GM23338 (cell line): ENCODE measurements around the gene LNPEP. TPM values are rescaled to one million over a fixed set of nuclear protein-coding genes. Genes with fewer than 3 reads are reported as not detected.

Source experiments
- ATAC-seq: fragments of 200-7000 bp; cut with Tn5 transposase; 3 replicates; pipeline ENCODE4 v1.9.1; 2020
- DNase-seq: peaks from one replicate; pipeline ENCODE4 v3.0.0-alpha.2; 2015; ENCODE audit warnings: low spot score
- H2AFZ ChIP-seq: fragments of 200-600 bp; sonication (generic); 2 replicates; pipeline ENCODE4 v1.8.0; 2016; ENCODE audit warnings: antibody characterized with exemption, mild to moderate bottlenecking, moderate library complexity
- H3F3A ChIP-seq: fragments of 200-600 bp; sonication (generic); replicated peaks from 2 replicates; pipeline ENCODE4 v1.8.0; 2017; ENCODE audit warnings: antibody characterized with exemption, mixed run types, low read depth
- H3K27ac ChIP-seq: fragments of 200-600 bp; sonication (generic); 2 replicates; pipeline ENCODE4 v1.6.1; 2016; ENCODE audit warnings: low read depth
- H3K27me3 ChIP-seq: fragments of 200-600 bp; sonication (generic); 2 replicates; pipeline ENCODE4 v1.8.0; 2016; ENCODE audit warnings: mild to moderate bottlenecking, mixed run types, moderate library complexity; ENCODE audit not compliant: insufficient read depth
- H3K36me3 ChIP-seq: fragments of 200-600 bp; sonication (generic); 2 replicates; pipeline ENCODE4 v1.8.0; 2016; ENCODE audit warnings: mild to moderate bottlenecking; ENCODE audit not compliant: insufficient read depth
- H3K4me1 ChIP-seq: fragments of 200-600 bp; sonication (generic); 2 replicates; pipeline ENCODE4 v1.8.0; 2016; ENCODE audit warnings: mild to moderate bottlenecking, moderate library complexity; ENCODE audit not compliant: insufficient read depth
- H3K4me2 ChIP-seq: fragments of 200-600 bp; sonication (generic); 2 replicates; pipeline ENCODE4 v1.7.1; 2017; ENCODE audit warnings: mixed run types
- H3K4me3 ChIP-seq: fragments of 200-600 bp; sonication (generic); 2 replicates; pipeline ENCODE4 v1.6.1; 2016; ENCODE audit warnings: mixed run types
- H3K79me2 ChIP-seq: fragments of 200-600 bp; sonication (generic); replicated peaks from 2 replicates; pipeline ENCODE4 v1.8.0; 2017; ENCODE audit warnings: mild to moderate bottlenecking; ENCODE audit not compliant: insufficient read depth
- H3K9me2 ChIP-seq: fragments of 200-600 bp; sonication (generic); 2 replicates; pipeline ENCODE4 v1.8.0; 2017; ENCODE audit not compliant: insufficient read depth
- H4K20me1 ChIP-seq: fragments of 200-600 bp; sonication (generic); replicated peaks from 2 replicates; pipeline ENCODE4 v1.8.0; 2017; ENCODE audit warnings: mild to moderate bottlenecking; ENCODE audit not compliant: insufficient read depth
- H3K27ac Mint-ChIP-seq: 2 replicates; pipeline ENCODE4 v1.8.0; 2020; ENCODE audit warnings: inconsistent platforms, mild to moderate bottlenecking, moderate library complexity, mixed read lengths
- H3K27me3 Mint-ChIP-seq: 3 replicates; pipeline ENCODE4 v1.8.0; 2022; ENCODE audit warnings: low read depth, mild to moderate bottlenecking, moderate library complexity, mixed read lengths, inconsistent platforms; ENCODE audit not compliant: insufficient read depth, poor library complexity
- H3K36me3 Mint-ChIP-seq: 3 replicates; pipeline ENCODE4 v1.8.0; 2021; ENCODE audit warnings: low read depth, mild to moderate bottlenecking, inconsistent platforms, moderate library complexity, mixed read lengths
- H3K4me1 Mint-ChIP-seq: 3 replicates; pipeline ENCODE4 v1.8.0; 2020; ENCODE audit warnings: mild to moderate bottlenecking, inconsistent platforms, mixed read lengths
- H3K4me3 Mint-ChIP-seq: 3 replicates; pipeline ENCODE4 v1.8.0; 2021; ENCODE audit warnings: moderate library complexity, mild to moderate bottlenecking, inconsistent platforms, mixed read lengths
- H3K9me3 Mint-ChIP-seq: 3 replicates; pipeline ENCODE4 v1.8.0; 2020; ENCODE audit warnings: moderate library complexity, mild to moderate bottlenecking, inconsistent platforms, mixed read lengths
- CREB1 ChIP-seq: fragments of 250-450 bp; sonication (Bioruptor Pico); IDR thresholded peaks from 2 replicates; pipeline ENCODE4 v1.5.0; 2020; ENCODE audit warnings: low read depth, mild to moderate bottlenecking, moderate library complexity
- CTCF ChIP-seq, 2 experiments: fragments of 200-600 bp in 1 of 2; sonication (generic) in 1 of 2; conservative IDR thresholded peaks; 2 replicates each; pipeline versions ENCODE4 v1.5.1 to v1.6.1; 2016 to 2017; ENCODE audit warnings: antibody characterized with exemption in 2 of 2, low read depth in 2 of 2, mild to moderate bottlenecking in 2 of 2, moderate library complexity in 1 of 2
- EZH2 ChIP-seq: fragments of 200-600 bp; sonication (generic); IDR thresholded peaks from one replicate; pipeline ENCODE4 v1.8.0; 2017; ENCODE audit warnings: antibody characterized with exemption, mild to moderate bottlenecking, low read depth; ENCODE audit not compliant: unreplicated experiment
- EZH2phosphoT487 ChIP-seq: fragments of 200-600 bp; sonication (generic); IDR thresholded peaks from one replicate; pipeline ENCODE4 v1.8.1; 2018; ENCODE audit warnings: antibody characterized with exemption; ENCODE audit not compliant: unreplicated experiment
- JUNB ChIP-seq: IDR thresholded peaks from one replicate; pipeline ENCODE4 v1.6.1; 2016; ENCODE audit warnings: antibody characterized with exemption; ENCODE audit not compliant: unreplicated experiment
- NANOG ChIP-seq: IDR thresholded peaks from 2 replicates; pipeline ENCODE4 v1.6.1; 2016; ENCODE audit warnings: antibody characterized with exemption, borderline replicate concordance
- POLR2AphosphoS5 ChIP-seq: IDR thresholded peaks from 2 replicates; pipeline ENCODE4 v1.6.1; 2016; ENCODE audit warnings: antibody characterized with exemption, low read depth
- REST ChIP-seq: IDR thresholded peaks from one replicate; pipeline ENCODE4 v1.6.1; 2018; ENCODE audit warnings: antibody characterized with exemption; ENCODE audit not compliant: unreplicated experiment
- STAT1 ChIP-seq: IDR thresholded peaks from one replicate; pipeline ENCODE4 v1.6.1; 2016; ENCODE audit warnings: antibody characterized with exemption; ENCODE audit not compliant: unreplicated experiment
- ZNF114 ChIP-seq: fragments of 250-450 bp; sonication (Bioruptor Pico); IDR thresholded peaks from 2 replicates; pipeline ENCODE4 v1.5.0; 2020; ENCODE audit warnings: mild to moderate bottlenecking, moderate library complexity
- ZNF331 ChIP-seq: fragments of 250-450 bp; sonication (Bioruptor Pico); IDR thresholded peaks from 2 replicates; pipeline ENCODE4 v1.5.0; 2020; ENCODE audit warnings: low read depth, mild to moderate bottlenecking, moderate library complexity
- ZNF462 ChIP-seq: fragments of 250-450 bp; sonication (Bioruptor Pico); IDR thresholded peaks from 2 replicates; pipeline ENCODE4 v1.5.0; 2020; ENCODE audit warnings: mild to moderate bottlenecking, moderate library complexity
- polyA plus RNA-seq: library from polyadenylated mRNA; unstranded; fragments of >200 nt; fragmentation: Nextera tagmentation; extraction: Ambion mirVana; gene quantifications from 2 replicates; pipeline ENCODE4 v1.2.1, GENCODE V29; 2016
- total RNA-seq: library from RNA; depleted of rRNA; stranded (reverse); fragments of >200 nt; shearing (Covaris generic); gene quantifications from 2 replicates; pipeline ENCODE4 v1.2.3, GENCODE V29; 2014

LNPEP gene
- total and polyA plus RNA-seq, 2 experiments from 2014 or later: 1.2 to 8.3 TPM

GRCh38 chr5:96932026-96932425, 3.9 kb upstream of the LNPEP start:
- DNase-seq (no peak), ATAC-seq (no peak)
- H2AFZ ChIP-seq: no peak overlapping the region
- no peak overlapping the region for H3K27ac ChIP-seq
- Mint-ChIP-seq H3K4me1 (peaks cover 14% of the 10 kb centered on the region), H3K4me3 (no peak overlapping the region), H3K9me3 (no peaks in the 10 kb centered on the region), H3K27me3 (peaks cover 18% of the 10 kb centered on the region), H3K27ac (no peak overlapping the region), H3K36me3 (no peaks in the 10 kb centered on the region; the same call in 2 of the 3 replicates)
- peaks cover 14% of the 10 kb centered on the region; the same call in 1 of the 2 replicates for H3K4me1 ChIP-seq
- H3K36me3 ChIP-seq: no peaks in the 10 kb centered on the region
- TF ChIP-seq CREB1 (no peak), ZNF114 (no peak), CTCF (conservative IDR thresholded peaks at IDR 0.05; ENCODE audit: low read depth in 2 of 2) (no peak), EZH2 (no peak), POLR2AphosphoS5 (no peak), NANOG (no peak), ZNF462 (no peak), REST (no peak), JUNB (no peak), STAT1 (no peak), EZH2phosphoT487 (no peak), ZNF331 (CRISPR knock-in tag) (no peak)
- no peak overlapping the region for H3K4me3 ChIP-seq
- peaks cover 6% of the 10 kb centered on the region for H3F3A ChIP-seq
- no peaks in the 10 kb centered on the region for H4K20me1 ChIP-seq
- no peak overlapping the region for H3K4me2 ChIP-seq
- H3K9me2 ChIP-seq: no peaks in the 10 kb centered on the region
- H3K27me3 ChIP-seq: peaks cover 11% of the 10 kb centered on the region
- no peaks in the 10 kb centered on the region for H3K79me2 ChIP-seq
